ENCODE results near the gene MAGI2.

The MAGI2 gene

DNA sequence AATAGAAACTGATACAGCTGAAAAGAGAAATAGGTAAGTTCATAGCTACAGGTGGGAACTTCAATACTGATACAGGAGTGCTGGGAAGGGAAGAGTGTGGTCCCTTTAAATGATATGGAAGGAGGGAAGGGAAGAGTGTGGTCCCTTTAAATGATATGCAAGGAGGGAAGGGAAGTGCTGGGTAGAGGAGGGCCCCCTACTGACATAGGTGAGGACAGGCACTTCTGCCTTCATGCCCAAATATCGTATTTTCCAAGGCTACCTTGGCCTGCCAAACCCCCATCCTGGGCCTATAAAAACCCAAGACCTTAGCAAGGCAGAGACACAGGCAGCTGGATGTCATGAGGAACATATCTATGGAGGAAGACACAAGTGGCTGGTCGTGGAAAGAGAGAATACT lies 92.3 kb downstream of the MAGI2 start:
- H3K4me3 ChIP-seq (ENCODE audit: low read length): no peak overlapping the region
- H3F3A ChIP-seq (ENCODE audit: control insufficient read depth, insufficient read depth): no peaks in the 10 kb centered on the region
- TF ChIP-seq CTCF (IDR thresholded peaks at IDR 0.05; ENCODE audit: low read depth, low read length, poor library complexity, severe bottlenecking) (no peak), EZH2phosphoT487 (IDR thresholded peaks at IDR 0.05; ENCODE audit: borderline replicate concordance, low read length) (no peak)
- H3K79me2 ChIP-seq (ENCODE audit: control insufficient read depth, low read length): no peaks in the 10 kb centered on the region
- H3K27me3 ChIP-seq (ENCODE audit: control insufficient read depth, low read length): no peaks in the 10 kb centered on the region
- no peaks in the 10 kb centered on the region for H3K9me2 ChIP-seq (replicated peaks; ENCODE audit: control insufficient read depth, low read length)
- no peak overlapping the region for H3K4me2 ChIP-seq (ENCODE audit: low read length)
- no peaks in the 10 kb centered on the region for H3K36me3 ChIP-seq (ENCODE audit: control insufficient read depth, low read length)
- H3K9me3 ChIP-seq (ENCODE audit: control insufficient read depth, insufficient read depth, low read length): no peaks in the 10 kb centered on the region
- no peaks in the 10 kb centered on the region for H4K20me1 ChIP-seq (ENCODE audit: control insufficient read depth, insufficient read depth, low read depth, low read length)
- H3K4me1 ChIP-seq (ENCODE audit: control insufficient read depth, low read length): no peaks in the 10 kb centered on the region
- no peak overlapping the region for H3K27ac ChIP-seq (ENCODE audit: low read depth, low read length)

GRCh38 chr7:79359827-79360226 lies 93.6 kb downstream of the MAGI2 start:
- TF ChIP-seq EZH2phosphoT487 (IDR thresholded peaks at IDR 0.05; ENCODE audit: borderline replicate concordance, low read length): no peak
- TF ChIP-seq CTCF (IDR thresholded peaks at IDR 0.05; ENCODE audit: low read depth, low read length, poor library complexity, severe bottlenecking): no peak
- Histone ChIP-seq H3K27me3 (ENCODE audit: control insufficient read depth, low read length) (no peaks in the 10 kb centered on the region), H3K4me2 (ENCODE audit: low read length) (no peak overlapping the region), H3K9me2 (replicated peaks; ENCODE audit: control insufficient read depth, low read length) (no peaks in the 10 kb centered on the region), H3K79me2 (ENCODE audit: control insufficient read depth, low read length) (no peaks in the 10 kb centered on the region), H3K36me3 (ENCODE audit: control insufficient read depth, low read length) (no peaks in the 10 kb centered on the region), H3K4me1 (ENCODE audit: control insufficient read depth, low read length) (no peaks in the 10 kb centered on the region), H3K27ac (ENCODE audit: low read depth, low read length) (no peak overlapping the region), H3K4me3 (ENCODE audit: low read length) (no peak overlapping the region), H3F3A (ENCODE audit: control insufficient read depth, insufficient read depth) (no peaks in the 10 kb centered on the region), H3K9me3 (ENCODE audit: control insufficient read depth, insufficient read depth, low read length) (no peaks in the 10 kb centered on the region), H4K20me1 (ENCODE audit: control insufficient read depth, insufficient read depth, low read depth, low read length) (no peaks in the 10 kb centered on the region)

DNA sequence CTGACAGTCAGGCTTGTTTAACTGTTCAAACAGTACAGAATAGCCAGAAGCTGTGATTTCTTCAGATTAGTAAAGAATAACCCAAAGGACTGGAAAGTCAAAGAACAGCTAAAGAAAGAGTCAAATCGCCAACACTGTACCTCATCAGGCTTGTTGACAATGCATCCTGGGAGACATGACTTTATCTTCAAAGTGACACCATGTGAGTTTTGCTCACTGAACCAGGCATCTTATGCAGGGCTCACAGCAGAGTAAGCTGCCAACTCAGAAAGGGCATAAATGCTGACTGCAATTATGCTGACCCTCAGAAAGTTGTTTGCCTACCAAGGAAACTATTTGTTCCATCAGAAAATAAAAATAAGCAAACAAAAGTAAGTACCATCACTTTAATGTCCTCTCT lies 96.4 kb downstream of the MAGI2 start:
- Histone ChIP-seq H3K27ac (ENCODE audit: low read depth, low read length) (no peak overlapping the region), H3K9me2 (replicated peaks; ENCODE audit: control insufficient read depth, low read length) (no peaks in the 10 kb centered on the region), H3K4me2 (ENCODE audit: low read length) (no peak overlapping the region), H3K9me3 (ENCODE audit: control insufficient read depth, insufficient read depth, low read length) (no peaks in the 10 kb centered on the region), H3K79me2 (ENCODE audit: control insufficient read depth, low read length) (no peaks in the 10 kb centered on the region), H4K20me1 (ENCODE audit: control insufficient read depth, insufficient read depth, low read depth, low read length) (no peaks in the 10 kb centered on the region), H3F3A (ENCODE audit: control insufficient read depth, insufficient read depth) (no peaks in the 10 kb centered on the region), H3K36me3 (ENCODE audit: control insufficient read depth, low read length) (no peaks in the 10 kb centered on the region), H3K27me3 (ENCODE audit: control insufficient read depth, low read length) (no peaks in the 10 kb centered on the region), H3K4me3 (ENCODE audit: low read length) (no peak overlapping the region), H3K4me1 (ENCODE audit: control insufficient read depth, low read length) (no peaks in the 10 kb centered on the region)
- TF ChIP-seq EZH2phosphoT487 (IDR thresholded peaks at IDR 0.05; ENCODE audit: borderline replicate concordance, low read length): no peak
- TF ChIP-seq CTCF (IDR thresholded peaks at IDR 0.05; ENCODE audit: low read depth, low read length, poor library complexity, severe bottlenecking): no peak
